Mesenchymal stem cell (in vitro differentiated cells and primary cell): ENCODE results near the gene LHCGR.

Experiments
- DNase-seq: peaks from one replicate; pipeline ENCODE4 v3.0.0-alpha.2; 2013
- H2AFZ ChIP-seq: one replicate; pipeline ENCODE4 v1.6.1; 2013; ENCODE audit warnings: low read depth, mild to moderate bottlenecking, control low read depth, inconsistent platforms, low read length, moderate library complexity
- H2AK5ac ChIP-seq: 2 replicates; pipeline ENCODE4 v1.6.1; 2013; ENCODE audit warnings: low read length, moderate library complexity, mild to moderate bottlenecking, inconsistent platforms; ENCODE audit not compliant: severe bottlenecking
- H2BK120ac ChIP-seq: one replicate; pipeline ENCODE4 v1.6.1; 2013; ENCODE audit warnings: low read depth, mild to moderate bottlenecking, inconsistent platforms, low read length, moderate library complexity
- H2BK12ac ChIP-seq, 2 experiments: one replicate each; pipeline ENCODE4 v1.6.1; 2013; ENCODE audit warnings: inconsistent platforms in 2 of 2, low read length in 2 of 2, mild to moderate bottlenecking in 2 of 2, moderate library complexity in 2 of 2, control low read depth in 1 of 2
- H2BK15ac ChIP-seq: one replicate; pipeline ENCODE4 v1.6.1; 2013; ENCODE audit warnings: mild to moderate bottlenecking, low read depth, inconsistent platforms; ENCODE audit not compliant: poor library complexity, severe bottlenecking
- H2BK5ac ChIP-seq: 2 replicates; pipeline ENCODE4 v1.6.1; 2013; ENCODE audit warnings: low read depth, mild to moderate bottlenecking, low read length, control low read depth, inconsistent platforms; ENCODE audit not compliant: poor library complexity, severe bottlenecking
- H3K14ac ChIP-seq, 2 experiments: one replicate each; pipeline ENCODE4 v1.6.1; 2013; ENCODE audit warnings: inconsistent platforms in 2 of 2, low read length in 2 of 2, control low read depth in 1 of 2, mild to moderate bottlenecking in 1 of 2, moderate library complexity in 1 of 2
- H3K18ac ChIP-seq, 2 experiments: one replicate each; pipeline ENCODE4 v1.6.1; 2013; ENCODE audit warnings: inconsistent platforms in 2 of 2, low read length in 2 of 2, control low read depth in 1 of 2, low read depth in 1 of 2, mild to moderate bottlenecking in 1 of 2
- H3K23ac ChIP-seq, 2 experiments: one replicate each; pipeline ENCODE4 v1.6.1; 2013; ENCODE audit warnings: inconsistent platforms in 2 of 2, low read length in 2 of 2, mild to moderate bottlenecking in 2 of 2, moderate library complexity in 2 of 2, control low read depth in 1 of 2
- H3K27ac ChIP-seq: 2 replicates; pipeline ENCODE4 v1.5.1; 2013; ENCODE audit warnings: mild to moderate bottlenecking, moderate library complexity, low read length, control low read depth, inconsistent platforms; ENCODE audit not compliant: poor library complexity, severe bottlenecking
- H3K27me3 ChIP-seq, 2 experiments: 2 replicates each; pipeline versions ENCODE4 v1.6.1 to v1.7.0; 2013; ENCODE audit warnings: low read length in 2 of 2, mild to moderate bottlenecking in 2 of 2, moderate library complexity in 2 of 2, control low read depth in 1 of 2, inconsistent platforms in 1 of 2; ENCODE audit not compliant: control insufficient read depth in 1 of 2, insufficient read depth in 1 of 2
- H3K36me3 ChIP-seq, 2 experiments: 2 replicates each; pipeline versions ENCODE4 v1.6.1 to v1.7.0; 2013; ENCODE audit warnings: low read length in 2 of 2, control low read depth in 1 of 2, inconsistent platforms in 1 of 2, low read depth in 1 of 2, mild to moderate bottlenecking in 1 of 2; ENCODE audit not compliant: insufficient read depth in 2 of 2, control insufficient read depth in 1 of 2
- H3K4ac ChIP-seq, 2 experiments: one replicate each; pipeline ENCODE4 v1.6.1; 2013; ENCODE audit warnings: inconsistent platforms in 2 of 2, low read length in 2 of 2, mild to moderate bottlenecking in 2 of 2, moderate library complexity in 2 of 2, control low read depth in 1 of 2, low read depth in 1 of 2
- H3K4me1 ChIP-seq: 2 replicates; pipeline ENCODE4 v1.6.1; 2013; ENCODE audit warnings: low read depth, low read length, control low read depth; ENCODE audit not compliant: control insufficient read depth, insufficient read depth
- H3K4me2 ChIP-seq: 2 replicates; pipeline ENCODE4 v1.6.1; 2013; ENCODE audit warnings: low read length, mild to moderate bottlenecking, inconsistent platforms; ENCODE audit not compliant: poor library complexity, severe bottlenecking
- H3K4me3 ChIP-seq, 2 experiments: 2 replicates each; pipeline versions ENCODE4 v1.5.1 to v1.7.0; 2013; ENCODE audit warnings: low read length in 2 of 2, mild to moderate bottlenecking in 2 of 2, control low read depth in 1 of 2, low read depth in 1 of 2; ENCODE audit not compliant: insufficient read depth in 1 of 2
- H3K79me1 ChIP-seq: replicated peaks from 2 replicates; pipeline ENCODE4 v1.6.1; 2013; ENCODE audit warnings: mild to moderate bottlenecking, control low read depth, low read length, inconsistent platforms; ENCODE audit not compliant: poor library complexity, severe bottlenecking
- H3K9ac ChIP-seq: 2 replicates; pipeline ENCODE4 v1.7.0; 2013; ENCODE audit warnings: mild to moderate bottlenecking, low read length, moderate library complexity
- H3K9me3 ChIP-seq: 2 replicates; pipeline ENCODE4 v1.7.0; 2013; ENCODE audit warnings: mild to moderate bottlenecking, low read length; ENCODE audit not compliant: control insufficient read depth
- H4K8ac ChIP-seq: one replicate; pipeline ENCODE4 v1.6.1; 2013; ENCODE audit warnings: inconsistent platforms, mild to moderate bottlenecking, low read length, moderate library complexity
- H4K91ac ChIP-seq: one replicate; pipeline ENCODE4 v1.6.1; 2013; ENCODE audit warnings: mild to moderate bottlenecking, low read length, inconsistent platforms
- WGBS: methylation state at CpG from one replicate; pipeline ENCODE4 v1.1.7; 2013; ENCODE audit warnings: mixed read lengths; 5-methylcytosine and 5-hydroxymethylcytosine counted together

Gene LHCGR

GRCh38 chr2:48768669-48769068, 13.1 kb upstream of the LHCGR start:
- WGBS = 62% methylated on average over 3 of the region's 3 CpGs
- H3K27ac ChIP-seq = no peak overlapping the region

DNA sequence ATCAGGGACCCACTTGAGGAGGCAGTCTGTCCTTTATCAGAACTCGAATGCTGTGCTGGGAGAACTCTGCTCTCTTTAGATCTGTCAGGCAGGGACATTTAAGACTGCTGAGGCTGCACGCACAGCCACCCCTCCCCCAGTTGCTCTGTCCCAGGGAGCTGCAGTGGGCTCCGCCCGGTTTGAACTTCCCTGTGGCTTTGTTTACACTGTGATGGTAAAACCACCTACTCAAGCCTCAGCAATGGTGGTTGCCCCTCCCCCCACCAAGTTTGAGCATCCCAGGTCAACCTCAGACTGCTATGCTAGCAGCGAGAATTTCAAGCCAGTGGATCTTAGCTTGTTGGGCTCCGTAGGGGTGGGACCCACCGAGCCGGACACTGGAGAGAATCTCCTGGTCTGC, 11.8 kb upstream of the LHCGR start:
- Histone ChIP-seq H3K18ac (no peak overlapping the region), H3K4ac (no peak overlapping the region), H3K27ac (no peak overlapping the region), H3K23ac (no peak overlapping the region), H3K4me2 (no peak overlapping the region), H3K4me3 (no peak overlapping the region), H3K4me1 (no peaks in the 10 kb centered on the region), H4K91ac (no peak overlapping the region), H2BK120ac (no peak overlapping the region), H2AK5ac (no peak overlapping the region), H4K8ac (no peak overlapping the region), H2BK15ac (no peak overlapping the region), H2BK5ac (no peak overlapping the region), H3K27me3 (no peaks in the 10 kb centered on the region), H3K36me3 (no peaks in the 10 kb centered on the region), H3K9ac (no peak overlapping the region), H2AFZ (no peak overlapping the region), H2BK12ac (no peak overlapping the region), H3K14ac (no peak overlapping the region), H3K79me1 (no peaks in the 10 kb centered on the region), H3K9me3 (no peaks in the 10 kb centered on the region)
- no peak for DNase-seq
- WGBS = 51% methylated on average over 8 of the region's 8 CpGs

More at GRCh38 chr2:48768669-48769068, 13.1 kb upstream of the LHCGR start:
- no peak overlapping the region for H3K4me2 ChIP-seq
- no peaks in the 10 kb centered on the region for H3K4me1 ChIP-seq
- H3K79me1 ChIP-seq = no peaks in the 10 kb centered on the region
- no peak overlapping the region for H3K4ac ChIP-seq
- no peaks in the 10 kb centered on the region for H3K36me3 ChIP-seq
- no peak overlapping the region for H2AFZ ChIP-seq
- no peaks in the 10 kb centered on the region for H3K27me3 ChIP-seq
- no peak overlapping the region for H2BK15ac ChIP-seq
- H3K9ac ChIP-seq = no peak overlapping the region
- no peak overlapping the region for H3K18ac ChIP-seq
- H2BK120ac ChIP-seq = no peak overlapping the region
- H3K4me3 ChIP-seq = no peak overlapping the region
- H3K14ac ChIP-seq = no peak overlapping the region
- DNase-seq = no peak
- H4K91ac ChIP-seq = no peak overlapping the region
- no peak overlapping the region for H4K8ac ChIP-seq
- H3K9me3 ChIP-seq = no peaks in the 10 kb centered on the region
- no peak overlapping the region for H2BK12ac ChIP-seq
- H3K23ac ChIP-seq = peak overlapping the region in 1 of 2 experiments; percentile 80
- no peak overlapping the region for H2BK5ac ChIP-seq
- H2AK5ac ChIP-seq = no peak overlapping the region

DNA sequence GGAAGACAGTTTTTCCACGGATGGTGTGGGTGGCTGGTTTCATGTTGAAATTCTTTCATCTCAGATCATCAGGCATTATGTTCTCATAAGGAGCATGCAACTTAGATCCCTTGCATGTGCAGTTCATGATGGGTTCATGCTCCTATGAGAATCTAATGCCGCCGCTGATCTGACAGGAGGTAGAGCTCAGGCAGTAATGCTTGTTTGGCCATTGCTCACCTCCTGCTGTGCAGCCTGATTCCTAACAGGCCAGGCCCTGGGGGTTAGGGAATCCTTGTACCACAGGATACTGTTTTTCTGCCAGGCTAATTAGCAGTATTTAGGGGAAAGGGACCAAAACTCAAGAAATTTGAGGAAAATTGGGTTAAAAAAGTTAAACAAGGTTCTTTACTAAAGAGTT, 5.3 kb upstream of the LHCGR start:
- H3K14ac ChIP-seq = no peak overlapping the region
- no peak overlapping the region for H3K27ac ChIP-seq
- H3K4me3 ChIP-seq = no peak overlapping the region
- H3K4ac ChIP-seq = no peak overlapping the region
- no peaks in the 10 kb centered on the region for H3K9me3 ChIP-seq
- H2BK5ac ChIP-seq = no peak overlapping the region
- H3K4me1 ChIP-seq = no peaks in the 10 kb centered on the region
- no peak overlapping the region for H3K9ac ChIP-seq
- H3K18ac ChIP-seq = no peak overlapping the region
- no peak overlapping the region for H4K91ac ChIP-seq
- no peak overlapping the region for H2BK15ac ChIP-seq
- H3K23ac ChIP-seq = no peak overlapping the region
- no peak overlapping the region for H2AFZ ChIP-seq
- no peak overlapping the region for H2BK12ac ChIP-seq
- no peak overlapping the region for H2BK120ac ChIP-seq
- peaks cover 6 to 13% of the 10 kb centered on the region in 2 experiments for H3K27me3 ChIP-seq
- DNase-seq = no peak
- H2AK5ac ChIP-seq = no peak overlapping the region
- H3K79me1 ChIP-seq = no peaks in the 10 kb centered on the region
- WGBS = 79% methylated on average over 3 of the region's 3 CpGs
- no peak overlapping the region for H4K8ac ChIP-seq
- H3K36me3 ChIP-seq = no peaks in the 10 kb centered on the region
- H3K4me2 ChIP-seq = no peak overlapping the region

DNA sequence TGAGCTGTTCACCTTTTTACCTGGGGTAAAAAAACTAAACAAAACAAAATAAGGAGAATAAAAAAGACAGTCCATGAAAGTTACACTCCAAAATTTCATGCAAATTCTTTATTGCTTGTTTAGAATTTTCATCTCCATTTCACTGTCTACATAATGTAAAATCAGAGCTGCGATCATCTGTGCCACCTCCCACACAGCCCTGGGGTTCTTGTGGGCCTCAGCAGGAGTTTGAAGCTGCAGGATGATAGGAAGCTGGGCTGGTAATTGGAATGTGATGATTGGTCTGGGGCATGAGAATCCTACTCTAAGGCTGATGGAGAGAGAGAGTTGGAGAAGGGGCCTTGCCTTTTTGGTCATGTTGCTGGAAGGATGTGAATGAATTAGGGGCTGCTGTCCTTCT, 4.2 kb upstream of the LHCGR start:
- Histone ChIP-seq H4K91ac (no peak overlapping the region), H2AK5ac (no peak overlapping the region)

More for the DNA sequence above, 4.2 kb upstream of the LHCGR start:
- H3K4me2 ChIP-seq = no peak overlapping the region
- no peaks in the 10 kb centered on the region for H3K9me3 ChIP-seq
- no peak overlapping the region for H3K4me3 ChIP-seq
- no peak overlapping the region for H3K18ac ChIP-seq
- no peak overlapping the region for H3K23ac ChIP-seq
- no peak overlapping the region for H3K14ac ChIP-seq
- no peak overlapping the region for H3K4ac ChIP-seq
- H3K9ac ChIP-seq = no peak overlapping the region
- no peak overlapping the region for H2BK5ac ChIP-seq
- H2BK12ac ChIP-seq = no peak overlapping the region
- H3K27ac ChIP-seq = no peak overlapping the region
- no peak overlapping the region for H2BK15ac ChIP-seq
- H3K4me1 ChIP-seq = peaks cover 5% of the 10 kb centered on the region
- H3K27me3 ChIP-seq = peaks cover 17 to 23% of the 10 kb centered on the region in 2 experiments
- no peak overlapping the region for H2AFZ ChIP-seq
- H2BK120ac ChIP-seq = no peak overlapping the region
- 80% methylated on average over 1 of the region's 1 CpG for WGBS
- H3K36me3 ChIP-seq = no peaks in the 10 kb centered on the region
- no peak overlapping the region for H4K8ac ChIP-seq
- no peak for DNase-seq
- no peaks in the 10 kb centered on the region for H3K79me1 ChIP-seq
